HG02885 (cell line): ENCODE measurements around the gene ZNF750.

Experiments used
- ATAC-seq: cut with Tn5 transposase; IDR thresholded peaks from one replicate; pipeline ENCODE4 v1.9.1; 2021; ENCODE audit warnings: mild to moderate bottlenecking; ENCODE audit not compliant: unreplicated experiment, poor library complexity

ZNF750 gene

GRCh38 chr17:82873521-82873920 is 33.7 kb upstream of the ZNF750 start:
- ATAC-seq: no peak

- ATAC-seq: no peak
These were observed 33.0 kb upstream of the ZNF750 start for GRCh38 chr17:82872591-82873520.

GRCh38 chr17:82871776-82872561 is 32.1 kb upstream of the ZNF750 start:
- no peak for ATAC-seq

GRCh38 chr17:82871056-82871775 is 31.4 kb upstream of the ZNF750 start:
- ATAC-seq: peak; percentile 69

- ATAC-seq: no peak
These were observed 30.7 kb upstream of the ZNF750 start for GRCh38 chr17:82870541-82870940.

GRCh38 chr17:82870091-82870491 is 30.3 kb upstream of the ZNF750 start:
- no peak for ATAC-seq

- ATAC-seq: no peak
These were observed 29.7 kb upstream of the ZNF750 start for GRCh38 chr17:82869536-82869935.

- no peak for ATAC-seq
These were observed 28.9 kb upstream of the ZNF750 start for GRCh38 chr17:82868715-82869131.

- ATAC-seq: no peak
These were observed 28.0 kb upstream of the ZNF750 start for GRCh38 chr17:82867763-82868325.

GRCh38 chr17:82866590-82867191 is 26.9 kb upstream of the ZNF750 start:
- ATAC-seq: no peak

GRCh38 chr17:82865774-82866395 is 26.1 kb upstream of the ZNF750 start:
- ATAC-seq: no peak

GRCh38 chr17:82865274-82865673 is 25.5 kb upstream of the ZNF750 start:
- no peak for ATAC-seq

- ATAC-seq: no peak
These were observed 25.0 kb upstream of the ZNF750 start for GRCh38 chr17:82864713-82865248.

GRCh38 chr17:82863941-82864712 is 24.3 kb upstream of the ZNF750 start:
- ATAC-seq: peak; percentile 85

- no peak for ATAC-seq
These were observed 23.6 kb upstream of the ZNF750 start for GRCh38 chr17:82863383-82863940.

- no peak for ATAC-seq
These were observed 23.0 kb upstream of the ZNF750 start for GRCh38 chr17:82862737-82863382.

GRCh38 chr17:82862191-82862590 is 22.4 kb upstream of the ZNF750 start:
- no peak for ATAC-seq

GRCh38 chr17:82861393-82861775 is 21.6 kb upstream of the ZNF750 start:
- ATAC-seq: no peak
